H1 (cell line): Measurements from ENCODE around the gene ITPR3. TPM values are rescaled to one million over a fixed set of nuclear protein-coding genes. Genes with fewer than 3 reads are reported as not detected.

Experiments
- CTCF ChIA-PET: fragments of 300-600 bp; sonication (Branson Sonifier 250); formaldehyde crosslinking; loops from one replicate; lab custom pipeline; 2021; ENCODE audit not compliant: partially characterized antibody; lab: Charles Lee
- POLR2A ChIA-PET: fragments of 300-600 bp; sonication (Branson Sonifier 250); formaldehyde crosslinking; loops from one replicate; lab custom pipeline; 2021; ENCODE audit warnings: inconsistent platforms; ENCODE audit not compliant: partially characterized antibody; lab: Charles Lee
- DNase-seq, 2 experiments: peaks; one replicate each; pipeline versions ENCODE4 v3.0.0 to v3.0.0-alpha.2; 2010 to 2022; ENCODE audit warnings: low spot score in 2 of 2, low read depth in 1 of 2, mixed read lengths in 1 of 2
- FAIRE-seq: peaks from 2 replicates; lab custom pipeline; 2011; peaks lifted over from hg19 to GRCh38; lab: Jason Lieb, UNC
- H2AFZ ChIP-seq: 2 replicates; pipeline ENCODE4 v1.8.1; 2012; ENCODE audit warnings: low read length, inconsistent platforms
- H2AK5ac ChIP-seq: 2 replicates; pipeline ENCODE4 v1.6.1; 2013; ENCODE audit warnings: low read depth, low read length
- H2BK120ac ChIP-seq: replicated peaks from 2 replicates; pipeline ENCODE3; 2013; ENCODE audit warnings: low read depth, low read length, inconsistent platforms
- H2BK12ac ChIP-seq: 2 replicates; pipeline ENCODE4 v1.6.1; 2013; ENCODE audit warnings: low read depth, low read length
- H2BK15ac ChIP-seq: 2 replicates; pipeline ENCODE4 v1.6.1; 2013; ENCODE audit warnings: low read length
- H2BK20ac ChIP-seq: 2 replicates; pipeline ENCODE4 v1.6.1; 2013; ENCODE audit warnings: low read length
- H2BK5ac ChIP-seq: 2 replicates; pipeline ENCODE4 v1.6.1; 2013; ENCODE audit warnings: low read depth, low read length
- H3K14ac ChIP-seq: 2 replicates; pipeline ENCODE4 v1.6.1; 2013; ENCODE audit warnings: inconsistent platforms; ENCODE audit not compliant: insufficient read length
- H3K18ac ChIP-seq: 2 replicates; pipeline ENCODE4 v1.6.1; 2013; ENCODE audit warnings: low read length; ENCODE audit errors: extremely low read depth
- H3K23ac ChIP-seq: 2 replicates; pipeline ENCODE4 v1.6.1; 2013; ENCODE audit warnings: inconsistent platforms; ENCODE audit not compliant: insufficient read length
- H3K23me2 ChIP-seq: 2 replicates; pipeline ENCODE4 v1.6.1; 2013; ENCODE audit warnings: low read depth, low read length
- H3K27ac ChIP-seq: 2 replicates; pipeline ENCODE4 v1.6.1; 2011; ENCODE audit warnings: low read depth, low read length, inconsistent platforms
- H3K27me3 ChIP-seq, 4 experiments: replicated peaks in 1 of 4; 1 replicate in 1 of 4; 2 replicates in 3 of 4; pipeline versions ENCODE4 v1.6.1 to v1.8.1; 2011 to 2013; ENCODE audit warnings: low read length in 3 of 4, mild to moderate bottlenecking in 3 of 4, inconsistent platforms in 2 of 4, mixed read lengths in 2 of 4, moderate library complexity in 1 of 4; ENCODE audit not compliant: control insufficient read depth in 3 of 4, insufficient read depth in 3 of 4; ENCODE audit errors: extremely low read depth in 1 of 4
- H3K36me3 ChIP-seq, 4 experiments: 2 replicates each; pipeline versions ENCODE4 v1.6.1 to v1.8.1; 2011 to 2013; ENCODE audit warnings: mild to moderate bottlenecking in 4 of 4, low read length in 3 of 4, moderate library complexity in 2 of 4, control low read depth in 1 of 4, inconsistent platforms in 1 of 4; ENCODE audit not compliant: insufficient read depth in 4 of 4, control insufficient read depth in 2 of 4
- H3K4ac ChIP-seq: replicated peaks from 2 replicates; pipeline ENCODE3; 2013; ENCODE audit warnings: low read length, low read depth, mixed read lengths, inconsistent platforms; ENCODE audit not compliant: insufficient read length
- H3K4me1 ChIP-seq, 4 experiments: replicated peaks in 1 of 4; 1 replicate in 1 of 4; 2 replicates in 3 of 4; pipeline versions ENCODE4 v1.6.1 to v1.8.1; 2011 to 2013; ENCODE audit warnings: low read length in 3 of 4, inconsistent platforms in 2 of 4, mixed read lengths in 1 of 4; ENCODE audit not compliant: insufficient read depth in 4 of 4, control insufficient read depth in 3 of 4
- H3K4me2 ChIP-seq, 2 experiments: 2 replicates each; pipeline versions ENCODE4 v1.6.1 to v1.8.1; 2011 to 2013; ENCODE audit warnings: low read depth in 2 of 2, low read length in 2 of 2, control low read depth in 1 of 2, inconsistent platforms in 1 of 2, mild to moderate bottlenecking in 1 of 2; ENCODE audit not compliant: insufficient read depth in 1 of 2
- H3K4me3 ChIP-seq, 4 experiments: fragments of 200-600, 300-600 bp in 1 of 4; sonication (generic), shearing (Covaris generic), sonication (Bioruptor Twin) in 1 of 4; 2 replicates each; pipeline versions ENCODE4 v1.5.1 to v1.8.1; 2011 to 2016; ENCODE audit warnings: low read length in 4 of 4, low read depth in 3 of 4, control low read depth in 2 of 4, inconsistent platforms in 2 of 4, mild to moderate bottlenecking in 2 of 4, mixed read lengths in 1 of 4, moderate library complexity in 1 of 4; ENCODE audit not compliant: insufficient read depth in 2 of 4; ENCODE audit errors: extremely low read depth in 1 of 4
- H3K56ac ChIP-seq: replicated peaks from 2 replicates; pipeline ENCODE3; 2013; ENCODE audit warnings: low read depth, mild to moderate bottlenecking, mixed read lengths, low read length, inconsistent platforms; ENCODE audit not compliant: insufficient read length
- H3K79me1 ChIP-seq: 2 replicates; pipeline ENCODE4 v1.6.1; 2013; ENCODE audit warnings: low read depth, low read length, control low read depth
- H3K79me2 ChIP-seq, 2 experiments: 2 replicates each; pipeline versions ENCODE4 v1.6.1 to v1.8.1; 2012 to 2013; ENCODE audit warnings: low read length in 2 of 2, mild to moderate bottlenecking in 2 of 2, inconsistent platforms in 1 of 2; ENCODE audit not compliant: insufficient read depth in 2 of 2, control insufficient read depth in 1 of 2
- H3K9ac ChIP-seq, 4 experiments: replicated peaks in 1 of 4; 1 replicate in 1 of 4; 2 replicates in 3 of 4; pipeline versions ENCODE4 v1.6.1 to v1.8.1; 2011 to 2013; ENCODE audit warnings: low read depth in 3 of 4, low read length in 3 of 4, control low read depth in 2 of 4, mild to moderate bottlenecking in 2 of 4, moderate library complexity in 2 of 4, inconsistent platforms in 1 of 4; ENCODE audit errors: extremely low read depth in 1 of 4
- H3K9me3 ChIP-seq, 2 experiments: 2 replicates each; pipeline versions ENCODE4 v1.6.1 to v1.8.1; 2012 to 2013; ENCODE audit warnings: mild to moderate bottlenecking in 2 of 2, moderate library complexity in 2 of 2, control low read depth in 1 of 2, inconsistent platforms in 1 of 2, low read depth in 1 of 2, low read length in 1 of 2, mixed read lengths in 1 of 2; ENCODE audit not compliant: insufficient read depth in 2 of 2
- H4K20me1 ChIP-seq, 2 experiments: replicated peaks in 1 of 2; 2 replicates each; pipeline versions ENCODE3 to v1.8.1; 2011 to 2013; ENCODE audit warnings: inconsistent platforms in 2 of 2, low read length in 2 of 2, mild to moderate bottlenecking in 1 of 2; ENCODE audit not compliant: insufficient read depth in 2 of 2, control insufficient read depth in 1 of 2
- H4K5ac ChIP-seq: 2 replicates; pipeline ENCODE4 v1.6.1; 2013; ENCODE audit warnings: low read length, low read depth, mixed read lengths, inconsistent platforms; ENCODE audit not compliant: insufficient read length
- H4K8ac ChIP-seq: 2 replicates; pipeline ENCODE4 v1.8.0; 2013; ENCODE audit warnings: mild to moderate bottlenecking, moderate library complexity, low read length, inconsistent platforms; ENCODE audit not compliant: insufficient read depth; ENCODE audit errors: extremely low read depth
- H4K91ac ChIP-seq: replicated peaks from 2 replicates; pipeline ENCODE3; 2013; ENCODE audit warnings: low read length, mixed read lengths, inconsistent platforms; ENCODE audit not compliant: insufficient read length
- E2F6 ChIP-seq: IDR thresholded peaks from 2 replicates; pipeline ENCODE4 v1.6.1; 2012; ENCODE audit warnings: inconsistent platforms
- KDM5A ChIP-seq: fragments of 200-600 bp; IDR thresholded peaks from 2 replicates; pipeline ENCODE4 v1.7.1; 2012; ENCODE audit warnings: mild to moderate bottlenecking, low read length, inconsistent platforms, mixed read lengths
- SRF ChIP-seq: IDR thresholded peaks from 2 replicates; pipeline ENCODE4 v1.6.1; 2011; ENCODE audit warnings: mild to moderate bottlenecking, low read depth, low read length, moderate library complexity
- SUZ12 ChIP-seq: fragments of 200-600 bp; sonication (generic); IDR thresholded peaks from 2 replicates; pipeline ENCODE4 v1.6.1; 2012; ENCODE audit warnings: mild to moderate bottlenecking, inconsistent platforms, low read length, moderate library complexity, mixed read lengths
- WGBS, 2 experiments: shearing (Covaris generic) in 1 of 2; methylation state at CpG; one replicate each; pipeline versions ENCODE4 v1.1.6 to v1.1.7; 2013 to 2015; ENCODE audit warnings: low lambda C conversion rate in 2 of 2, mixed read lengths in 2 of 2, inconsistent platforms in 1 of 2, low coverage in 1 of 2, missing lambda C conversion rate in 1 of 2; ENCODE audit not compliant: insufficient replicate concordance in 2 of 2, insufficient coverage in 1 of 2, insufficient read length in 1 of 2; ENCODE audit errors: extremely low coverage in 1 of 2, missing lambda C conversion rate in 1 of 2; 5-methylcytosine and 5-hydroxymethylcytosine counted together
- polyA plus RNA-seq, 7 experiments: library from polyadenylated mRNA; depleted of rRNA in 3 of 7; stranded (reverse) in 5 of 7; unstranded in 2 of 7; fragments of >200 nt in 5 of 7; fragments of 200-250 nt in 2 of 7; gene quantifications; 1 replicate in 5 of 7; 2 replicates in 1 of 7; 4 replicates in 1 of 7; pipeline versions ENCODE4 v1.2.1 to v1.2.3, GENCODE V29; 2011 to 2013; ENCODE audit warnings: missing spikeins in 2 of 7, mixed read lengths in 2 of 7
- total RNA-seq: library from RNA; stranded (reverse); fragmentation: NEBNext Ultra II Directional; extraction: Animal tissue kit (Norgen Biotek cat#: 25700); gene quantifications from 2 replicates; pipeline ENCODE4 v1.2.1, GENCODE V29; 2021

ITPR3 gene
- total and polyA plus RNA-seq, 2 of the 8 experiments (the other 6 are each of a cell fraction or from before 2014, with no cell fraction given) = 29.1 to 45.7 TPM

- DNase-seq (no peak), FAIRE-seq (no peak)
- no peak overlapping the region for H4K8ac ChIP-seq
- no peak overlapping the region for H2BK12ac ChIP-seq
- peaks cover 0 to 10% (median 4%) of the 10 kb centered on the region in 4 experiments; a peak in 6 of 7 replicates for H3K4me1 ChIP-seq
- H2BK20ac ChIP-seq = no peak overlapping the region
- H3K56ac ChIP-seq = no peak overlapping the region
- no peak overlapping the region for H4K91ac ChIP-seq
- H4K20me1 ChIP-seq = peaks cover 0 to 13% of the 10 kb centered on the region in 2 experiments
- H3K18ac ChIP-seq = no peak overlapping the region
- no peak overlapping the region for H3K27ac ChIP-seq
- H2AK5ac ChIP-seq = no peak overlapping the region
- TF ChIP-seq KDM5A (no peak), SUZ12 (no peak), SRF (no peak), E2F6 (no peak)
- no peak overlapping the region for H2AFZ ChIP-seq
- H2BK120ac ChIP-seq = no peak overlapping the region
- H3K9ac ChIP-seq = no peak overlapping the region
- 81% methylated on average over 15 of the region's 15 CpGs; no CpG with 5 or more reads in 1 of the 2 experiments for WGBS, 2 experiments
- H2BK5ac ChIP-seq = no peak overlapping the region
- POLR2A ChIA-PET = no interaction called here
- peaks cover 0 to 5% (median 0%) of the 10 kb centered on the region in 4 experiments; a peak in 2 of 8 replicates for H3K36me3 ChIP-seq
- peaks cover 6% of the 10 kb centered on the region for H3K79me1 ChIP-seq
- H3K23me2 ChIP-seq = no peaks in the 10 kb centered on the region; the same call in 1 of the 2 replicates
- H3K27me3 ChIP-seq = no peaks in the 10 kb centered on the region
- H3K4ac ChIP-seq = no peak overlapping the region
- peaks cover 6% of the 10 kb centered on the region in 2 experiments; a peak in 1 of 4 replicates for H3K79me2 ChIP-seq
- CTCF ChIA-PET = no interaction called here
- H2BK15ac ChIP-seq = no peak overlapping the region
- no peak overlapping the region for H3K4me3 ChIP-seq
- H4K5ac ChIP-seq = no peak overlapping the region
- H3K23ac ChIP-seq = no peak overlapping the region
- H3K4me2 ChIP-seq = no peak overlapping the region
- H3K9me3 ChIP-seq = no peaks in the 10 kb centered on the region
- H3K14ac ChIP-seq = no peak overlapping the region
Observed at GRCh38 chr6:33641144-33641543, 20.0 kb downstream of the ITPR3 start.
